Lower leg skin (tissue), 3 donors: ENCODE measurements around the gene PSMD9.

ENCODE experiments used
- CTCF ChIP-seq, 3 donors: fragments of 450-650 bp; IDR thresholded peaks; one replicate each; pipeline ENCODE4 v1.5.1; 2016; ENCODE audit warnings: antibody characterized with exemption in 3 of 3, mild to moderate bottlenecking in 3 of 3, moderate library complexity in 2 of 3
- POLR2A ChIP-seq, 2 donors: fragments of 450-650 bp; IDR thresholded peaks; one replicate each; pipeline ENCODE4 v1.6.1; 2016 to 2017; ENCODE audit warnings: antibody characterized with exemption in 2 of 2, mild to moderate bottlenecking in 1 of 2, moderate library complexity in 1 of 2

DNA sequence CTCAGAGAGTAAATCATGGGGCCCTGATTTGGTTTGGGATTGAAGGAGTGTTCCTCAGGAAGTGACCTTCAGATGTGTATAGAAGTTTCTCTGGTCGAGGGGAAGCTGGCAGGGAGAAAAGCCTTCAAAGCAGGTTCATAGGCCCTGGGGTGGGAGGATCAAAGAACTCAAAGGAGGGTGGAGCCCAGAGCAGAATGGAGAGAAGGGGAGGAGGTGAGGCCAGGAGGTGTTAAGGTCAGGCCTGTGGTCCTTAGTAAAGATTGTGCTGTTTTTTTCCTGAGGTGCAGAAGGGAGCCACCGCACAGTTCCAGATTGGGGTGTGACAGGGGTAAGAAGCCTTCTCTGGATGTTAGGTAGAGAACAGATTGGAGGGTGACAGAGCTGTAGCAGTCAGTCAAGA is 20.1 kb downstream of the PSMD9 start:
- TF ChIP-seq CTCF (IDR thresholded peaks at IDR 0.05) (no peak), POLR2A (IDR thresholded peaks at IDR 0.05) (no peak)
